ENCODE data around the gene TRAPPC14. TPM values are rescaled to one million over a fixed set of nuclear protein-coding genes. Genes with fewer than 3 reads are reported as not detected.

The TRAPPC14 gene
- total and polyA plus RNA-seq, 9 of the 15 experiments (the other 6 are each of a cell fraction or from before 2014, with no cell fraction given) = 0.42 to 45.9 (median 18.2) TPM

- TF ChIP-seq RUNX1 (IDR thresholded peaks at IDR 0.05; ENCODE audit: low read depth) (no peak), CREM (IDR thresholded peaks at IDR 0.05; ENCODE audit: low read depth) (peak; percentile 66), HES1 (IDR thresholded peaks at IDR 0.05; ENCODE audit: low read depth) (peak; percentile 76; the same call in 1 of the 2 replicates), AFF1 (IDR thresholded peaks at IDR 0.05; ENCODE audit: low read depth in 1 of 2, partially characterized antibody in 2 of 2) (no peak), CBX5 (IDR thresholded peaks at IDR 0.05; ENCODE audit: borderline replicate concordance, low read depth) (0 out of 2 replicates have a peak, but pooled peaks have one; percentile 32), POLR2H (tag; IDR thresholded peaks at IDR 0.05; ENCODE audit: low read depth) (peak; percentile 94), NR2C2 (CRISPR knock-in tag; IDR thresholded peaks at IDR 0.05) (no peak), NR2C2 (tag; IDR thresholded peaks at IDR 0.05) (peak; percentile 38; the same call in 1 of the 2 replicates), E2F3 (CRISPR knock-in tag; IDR thresholded peaks at IDR 0.05) (0 out of 2 replicates have a peak, but pooled peaks have one; percentile 15), ZBTB7A (IDR thresholded peaks at IDR 0.05; ENCODE audit: borderline replicate concordance, control insufficient read depth, low read depth, low read length) (peak; percentile 95), TEAD4 (IDR thresholded peaks at IDR 0.05; ENCODE audit: low read length) (peak; percentile 78), TEAD4 (CRISPR knock-in tag; IDR thresholded peaks at IDR 0.05; ENCODE audit: borderline replicate concordance) (no peak; the same call in 1 of the 2 replicates), PCBP1 (IDR thresholded peaks at IDR 0.05; ENCODE audit: low read depth, low read length, poor library complexity, severe bottlenecking) (peak; percentile 21), HNRNPK (IDR thresholded peaks at IDR 0.05; ENCODE audit: low read depth, low read length, poor library complexity, severe bottlenecking) (peak; percentile 56), MTA1 (IDR thresholded peaks at IDR 0.05; ENCODE audit: borderline replicate concordance) (no peak), YY1 (IDR thresholded peaks at IDR 0.05; ENCODE audit: borderline replicate concordance in 1 of 3, control insufficient read depth in 1 of 3, extremely low read depth in 1 of 3, insufficient read depth in 3 of 3, insufficient read length in 1 of 3, insufficient replicate concordance in 2 of 3, low read depth in 1 of 3, low read length in 2 of 3) (peak in 2 of 3 experiments; percentile 74 to 81), EP400 (IDR thresholded peaks at IDR 0.05) (peak; percentile 75)
- TF ChIP-seq, protein P1, sequence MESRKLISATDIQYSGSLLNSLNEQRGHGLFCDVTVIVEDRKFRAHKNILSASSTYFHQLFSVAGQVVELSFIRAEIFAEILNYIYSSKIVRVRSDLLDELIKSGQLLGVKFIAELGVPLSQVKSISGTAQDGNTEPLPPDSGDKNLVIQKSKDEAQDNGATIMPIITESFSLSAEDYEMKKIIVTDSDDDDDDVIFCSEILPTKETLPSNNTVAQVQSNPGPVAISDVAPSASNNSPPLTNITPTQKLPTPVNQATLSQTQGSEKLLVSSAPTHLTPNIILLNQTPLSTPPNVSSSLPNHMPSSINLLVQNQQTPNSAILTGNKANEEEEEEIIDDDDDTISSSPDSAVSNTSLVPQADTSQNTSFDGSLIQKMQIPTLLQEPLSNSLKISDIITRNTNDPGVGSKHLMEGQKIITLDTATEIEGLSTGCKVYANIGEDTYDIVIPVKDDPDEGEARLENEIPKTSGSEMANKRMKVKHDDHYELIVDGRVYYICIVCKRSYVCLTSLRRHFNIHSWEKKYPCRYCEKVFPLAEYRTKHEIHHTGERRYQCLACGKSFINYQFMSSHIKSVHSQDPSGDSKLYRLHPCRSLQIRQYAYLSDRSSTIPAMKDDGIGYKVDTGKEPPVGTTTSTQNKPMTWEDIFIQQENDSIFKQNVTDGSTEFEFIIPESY (CRISPR knock-in tag; IDR thresholded peaks at IDR 0.05) = peak; percentile 12; the same call in 1 of the 2 replicates
These were observed at the start of gene TRAPPC14 (continued) for GRCh38 chr7:100158229-100159098.
